AG09319 (cell line): ENCODE measurements around the gene TMEM247.

ENCODE experiments used
- DNase-seq: peaks from one replicate; pipeline ENCODE4 v3.0.0-alpha.2; 2010; ENCODE audit warnings: low read depth; ENCODE audit errors: extremely low read depth
- CTCF ChIP-seq: IDR thresholded peaks from 2 replicates; pipeline ENCODE4 v1.5.1; 2011; ENCODE audit warnings: low read depth, mild to moderate bottlenecking, inconsistent platforms, low read length, moderate library complexity

TMEM247 gene

GRCh38 chr2:46489423-46490174 is 10.2 kb downstream of the TMEM247 start:
- DNase-seq = no peak
- no peak for TF ChIP-seq CTCF

DNA sequence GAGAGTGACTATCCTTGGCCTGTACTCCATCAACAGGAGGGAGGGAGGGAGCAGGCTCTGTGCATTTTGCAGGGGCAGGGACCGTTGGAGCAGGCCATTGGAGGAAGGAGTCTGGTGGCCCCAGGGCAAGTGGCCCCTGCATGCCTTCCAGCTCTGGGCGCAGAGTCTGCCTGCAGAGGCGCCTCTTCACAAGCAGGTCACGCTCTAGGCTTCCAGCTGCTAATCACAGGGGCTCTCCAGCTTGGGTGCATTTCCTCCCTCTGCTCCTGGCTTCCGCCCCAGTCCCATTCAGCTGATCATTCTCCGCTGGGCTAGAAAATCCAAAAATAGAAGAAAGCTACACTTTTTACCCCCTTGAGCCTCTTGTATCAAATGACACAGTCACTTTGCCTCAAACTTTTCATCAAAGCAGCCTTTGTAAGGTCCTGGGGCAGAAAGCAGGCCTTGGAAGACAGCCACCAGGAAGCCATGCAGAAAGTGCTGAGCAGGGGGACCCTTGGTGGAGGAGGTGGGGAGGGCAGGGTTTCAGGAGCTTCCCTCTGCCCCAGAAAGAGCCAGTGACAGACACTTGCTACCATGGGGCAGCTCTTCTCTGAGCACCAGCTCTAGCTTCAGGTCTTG is 11.3 kb downstream of the TMEM247 start:
- DNase-seq = no peak
- TF ChIP-seq CTCF = no peak

GRCh38 chr2:46492301-46492700 is 12.9 kb downstream of the TMEM247 start:
- no peak for DNase-seq
- TF ChIP-seq CTCF = no peak

GRCh38 chr2:46493241-46493970 is 14.0 kb downstream of the TMEM247 start:
- no peak for DNase-seq
- TF ChIP-seq CTCF = no peak

DNA sequence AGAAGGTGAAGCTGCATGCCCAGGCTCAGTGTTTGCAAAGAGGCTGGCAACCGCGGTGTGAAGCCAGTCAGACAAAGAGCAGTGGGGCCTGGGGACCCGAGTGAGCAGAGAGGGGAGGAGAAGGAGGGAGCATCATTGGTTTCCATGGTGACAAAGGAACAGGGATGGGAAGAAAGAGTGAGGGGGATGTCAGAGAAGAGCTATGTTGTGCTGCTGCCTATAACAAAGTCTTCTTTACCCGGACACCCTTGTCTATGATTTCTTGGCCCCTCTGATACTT is 14.5 kb downstream of the TMEM247 start:
- no peak for DNase-seq
- TF ChIP-seq CTCF = no peak

DNA sequence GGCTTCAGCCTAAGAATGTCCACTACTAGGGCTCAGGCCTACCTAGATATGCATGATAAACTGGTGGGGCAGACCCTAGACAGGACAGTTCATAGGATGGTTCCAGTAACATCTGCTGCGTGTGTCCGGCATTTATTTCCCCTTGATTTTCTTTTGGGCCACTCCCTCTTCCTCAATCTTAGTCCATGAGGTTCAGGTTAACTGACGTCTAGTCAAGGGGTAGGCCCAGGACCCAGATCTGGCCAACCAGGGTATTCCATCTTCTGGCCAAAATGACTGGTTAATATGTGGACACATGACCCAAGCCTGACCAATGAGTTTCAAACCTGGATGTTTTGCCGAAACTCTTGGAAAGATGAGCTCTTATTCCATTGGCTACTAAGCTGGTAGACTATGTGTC is 15.2 kb downstream of the TMEM247 start:
- no peak for DNase-seq
- TF ChIP-seq CTCF = no peak

DNA sequence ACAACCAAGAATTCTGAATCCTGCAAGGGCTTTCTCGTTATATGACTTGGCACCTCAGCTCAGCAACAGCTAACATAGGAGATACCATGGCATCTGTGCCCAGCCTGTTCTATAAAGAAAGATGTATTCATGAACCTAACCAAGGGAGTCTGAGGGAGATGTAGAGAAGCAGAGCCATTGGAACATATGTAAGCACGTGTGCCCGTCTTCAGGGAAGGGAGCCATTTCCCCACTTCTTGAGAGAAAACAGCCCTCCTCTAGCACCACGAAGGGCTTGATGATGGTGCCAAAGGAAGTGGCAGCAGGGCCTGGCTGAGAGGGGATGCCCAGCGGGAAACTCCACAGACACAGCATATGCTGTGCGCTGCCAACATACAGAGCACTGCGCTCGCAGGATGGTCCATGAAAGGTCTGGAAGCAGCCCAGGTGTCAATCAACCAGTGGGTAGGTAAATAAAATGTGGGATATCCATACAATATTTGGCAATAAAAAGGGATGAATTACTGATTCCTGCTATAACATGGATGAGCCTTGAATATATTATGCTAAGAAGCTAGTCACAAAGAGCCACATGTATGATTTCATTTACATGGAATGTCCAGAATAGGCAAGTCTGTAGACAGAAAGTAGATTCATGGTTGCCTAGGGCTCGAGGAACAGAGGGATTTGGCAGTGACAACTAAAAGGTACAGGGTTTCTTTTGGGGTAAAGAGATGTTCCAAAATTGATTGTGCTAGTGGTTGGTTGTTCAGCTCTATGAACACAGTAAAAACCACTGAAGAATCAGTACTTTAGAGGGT is 16.1 kb downstream of the TMEM247 start:
- DNase-seq = no peak
- TF ChIP-seq CTCF = no peak
